Jurkat, Clone E6-1 (cell line): ENCODE measurements around the gene CST9.
"Not testable (repeated sequence)": the region's sequence is repeated elsewhere in the genome, so short reads cannot be mapped to it uniquely, and the experiment has no call there.

Experiments
- DNase-seq: peaks from one replicate; pipeline ENCODE4 v3.0.0-alpha.2; 2011; ENCODE audit warnings: low read depth, low spot score
- H3K4me3 ChIP-seq: 2 replicates; pipeline ENCODE4 v1.5.1; 2011; ENCODE audit warnings: mild to moderate bottlenecking, low read length, control low read depth, moderate library complexity

The CST9 gene

GRCh38 chr20:23627501-23627900, 21.8 kb upstream of the CST9 start:
- no peak for DNase-seq
- no peak overlapping the region for H3K4me3 ChIP-seq

DNA sequence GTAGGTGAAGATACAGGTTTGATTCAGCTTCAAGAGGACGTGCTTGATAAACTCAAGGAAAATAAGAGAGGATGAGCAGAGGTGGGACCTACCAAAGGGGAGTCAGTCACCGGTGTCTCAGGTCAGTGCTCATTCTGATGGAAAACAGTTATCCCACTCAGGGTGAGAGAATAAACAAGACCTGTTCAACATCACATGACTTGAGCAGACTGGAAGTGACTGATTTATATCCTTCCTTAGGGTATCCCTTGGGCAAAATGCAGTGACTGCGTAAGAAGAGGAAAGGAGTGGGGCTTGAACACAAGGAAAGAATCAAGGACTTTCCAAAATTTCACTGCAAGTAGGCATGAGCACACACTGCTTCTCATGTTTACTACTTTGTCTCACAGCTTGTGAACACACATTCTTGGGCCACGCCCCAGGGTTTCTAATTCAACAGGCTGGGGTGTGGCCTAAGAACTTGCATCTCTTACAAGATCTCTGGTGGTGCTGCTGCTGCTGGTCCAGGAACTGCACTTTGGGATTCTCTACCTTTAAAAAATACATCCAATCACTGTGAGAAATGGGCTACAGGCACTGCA, 20.4 kb upstream of the CST9 start:
- DNase-seq, result no peak
- no peak overlapping the region for H3K4me3 ChIP-seq

DNA sequence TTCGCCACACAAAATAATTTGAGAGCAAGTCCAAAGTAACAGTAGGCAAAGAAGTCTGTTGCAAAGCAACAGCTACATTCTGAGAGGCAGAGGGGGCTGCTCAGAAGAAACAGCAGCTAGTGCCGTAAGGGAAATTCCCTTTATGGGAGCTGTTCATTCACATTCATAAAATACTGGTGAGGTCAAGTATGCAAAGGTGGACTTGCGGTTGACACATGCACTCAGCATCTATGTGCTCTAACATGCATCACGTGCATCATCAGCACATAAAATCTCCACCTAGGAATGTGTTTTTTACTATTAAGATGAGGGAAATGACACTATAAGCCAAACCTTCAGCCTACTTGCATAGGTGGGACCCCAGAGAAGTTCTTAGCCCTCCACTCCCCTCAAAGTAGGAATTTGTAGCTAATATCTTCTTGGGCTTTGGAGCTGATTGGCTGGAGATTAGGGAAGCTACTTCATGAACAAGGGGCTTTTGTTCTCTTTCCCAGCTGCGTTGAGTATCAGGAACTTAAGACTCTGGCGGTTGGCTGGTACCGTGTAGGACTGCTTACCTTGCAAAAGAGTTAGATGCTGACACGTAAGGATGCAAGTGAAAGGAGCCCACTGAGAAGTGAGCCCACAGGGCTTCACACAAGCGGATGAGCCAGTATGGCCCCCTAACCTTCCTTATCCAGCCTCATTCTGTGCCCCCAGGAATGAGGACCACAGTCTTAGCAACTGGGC, 19.7 kb upstream of the CST9 start:
- DNase-seq, result no peak
- no peak overlapping the region for H3K4me3 ChIP-seq

- no peak for DNase-seq
- H3K4me3 ChIP-seq, result no peak overlapping the region
Observed at GRCh38 chr20:23624324-23624691, 18.6 kb upstream of the CST9 start.

- no peak for DNase-seq
- no peak overlapping the region for H3K4me3 ChIP-seq
Observed at GRCh38 chr20:23623666-23624323, 18.1 kb upstream of the CST9 start.

- no peak overlapping the region for H3K4me3 ChIP-seq
- DNase-seq, result no peak
Observed at GRCh38 chr20:23622839-23623343, 17.2 kb upstream of the CST9 start.

- not testable (repeated sequence) for DNase-seq, H3K4me3 ChIP-seq
Observed at GRCh38 chr20:23622401-23622800, 16.7 kb upstream of the CST9 start.

DNA sequence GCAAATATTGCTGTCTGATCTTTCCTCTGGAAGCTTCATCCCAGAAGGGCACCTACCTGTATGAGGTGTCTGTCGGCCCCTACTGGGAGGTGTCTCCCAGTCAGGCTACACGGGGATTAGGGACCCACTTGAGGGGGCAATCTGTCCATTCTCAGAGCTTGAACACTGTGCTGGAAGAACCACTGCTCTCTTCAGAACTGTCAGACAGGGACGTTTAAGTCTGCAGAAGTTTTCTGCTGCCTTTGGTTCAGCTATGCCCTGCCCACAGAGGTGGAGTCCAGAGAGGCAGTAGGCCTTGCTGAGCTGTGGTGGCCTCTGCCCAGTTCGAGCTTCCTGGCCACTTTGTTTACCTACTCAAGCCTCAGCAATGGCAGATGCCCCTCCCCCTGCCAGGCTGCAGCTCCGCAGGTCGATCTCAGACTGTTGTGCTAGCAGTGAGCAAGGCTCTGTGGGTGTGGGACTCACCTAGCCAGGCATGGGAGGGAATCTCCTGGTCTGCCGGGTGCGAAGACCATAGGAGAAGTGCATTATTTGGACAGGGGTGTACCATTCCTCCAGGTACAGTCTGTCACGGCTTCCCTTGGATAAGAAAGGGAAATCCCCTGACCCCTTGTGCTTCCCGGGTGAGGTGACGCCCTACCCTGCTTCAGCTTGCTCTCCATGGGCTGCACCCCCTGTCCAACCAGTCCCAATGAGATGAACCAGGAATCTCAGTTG, 15.1 kb upstream of the CST9 start:
- H3K4me3 ChIP-seq, DNase-seq: not testable (repeated sequence)

DNA sequence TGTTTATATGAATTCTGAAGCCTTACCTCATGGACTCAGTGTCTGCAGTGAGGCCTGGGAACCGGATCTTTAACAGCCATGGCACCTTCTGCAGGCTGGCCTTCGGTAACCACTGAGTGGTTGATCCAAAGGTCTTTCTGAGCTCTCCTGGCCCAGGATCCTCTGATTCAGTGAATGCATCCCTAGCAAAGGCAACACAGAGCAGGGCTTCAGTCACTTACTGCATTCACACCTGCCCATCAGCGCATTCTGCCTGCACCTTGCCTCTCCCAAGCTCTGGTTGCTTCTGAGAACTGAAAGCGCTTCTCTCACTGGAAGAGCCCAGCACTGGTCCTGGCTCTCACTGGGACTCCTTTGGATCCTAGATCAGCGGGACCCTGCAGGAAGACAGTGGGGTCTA, 8.4 kb upstream of the CST9 start:
- DNase-seq, result no peak
- no peak overlapping the region for H3K4me3 ChIP-seq

GRCh38 chr20:23613676-23614075, 8.0 kb upstream of the CST9 start:
- no peak for DNase-seq
- no peak overlapping the region for H3K4me3 ChIP-seq

- no peak for DNase-seq
- H3K4me3 ChIP-seq, result no peak overlapping the region
Observed at GRCh38 chr20:23612396-23612795, 6.7 kb upstream of the CST9 start.

GRCh38 chr20:23609486-23610109, 3.9 kb upstream of the CST9 start:
- no peak overlapping the region for H3K4me3 ChIP-seq
- DNase-seq, result no peak

DNA sequence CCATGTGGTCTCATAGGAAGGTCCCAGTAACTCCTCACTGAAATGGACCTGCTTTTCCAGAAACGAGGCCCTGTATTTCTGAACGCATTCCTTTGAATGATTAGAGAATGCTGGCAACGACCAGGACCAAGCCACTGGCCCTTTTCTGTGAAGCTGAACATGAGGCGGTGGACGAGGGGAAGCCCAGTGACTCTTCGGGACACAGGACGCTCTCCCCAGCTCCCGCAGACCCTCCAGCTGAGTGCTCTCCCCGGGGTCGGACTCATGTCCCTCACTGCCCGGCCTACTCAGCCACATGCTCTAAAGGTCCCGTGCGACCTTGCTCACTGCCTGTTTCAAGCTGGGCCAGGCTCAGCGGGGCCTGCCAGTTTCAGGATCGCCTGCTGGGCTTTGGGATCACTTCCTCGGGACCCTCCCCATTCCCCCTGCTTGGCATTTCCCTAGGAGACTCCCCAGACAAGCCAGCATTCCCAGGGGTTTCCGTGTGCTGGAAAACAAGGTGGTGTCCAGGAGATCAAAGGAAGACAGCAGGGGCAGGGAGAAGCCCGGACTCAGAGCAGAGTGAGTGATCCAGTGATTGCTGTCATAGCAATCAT, 2.6 kb upstream of the CST9 start:
- DNase-seq, result no peak
- H3K4me3 ChIP-seq, result no peak overlapping the region

DNA sequence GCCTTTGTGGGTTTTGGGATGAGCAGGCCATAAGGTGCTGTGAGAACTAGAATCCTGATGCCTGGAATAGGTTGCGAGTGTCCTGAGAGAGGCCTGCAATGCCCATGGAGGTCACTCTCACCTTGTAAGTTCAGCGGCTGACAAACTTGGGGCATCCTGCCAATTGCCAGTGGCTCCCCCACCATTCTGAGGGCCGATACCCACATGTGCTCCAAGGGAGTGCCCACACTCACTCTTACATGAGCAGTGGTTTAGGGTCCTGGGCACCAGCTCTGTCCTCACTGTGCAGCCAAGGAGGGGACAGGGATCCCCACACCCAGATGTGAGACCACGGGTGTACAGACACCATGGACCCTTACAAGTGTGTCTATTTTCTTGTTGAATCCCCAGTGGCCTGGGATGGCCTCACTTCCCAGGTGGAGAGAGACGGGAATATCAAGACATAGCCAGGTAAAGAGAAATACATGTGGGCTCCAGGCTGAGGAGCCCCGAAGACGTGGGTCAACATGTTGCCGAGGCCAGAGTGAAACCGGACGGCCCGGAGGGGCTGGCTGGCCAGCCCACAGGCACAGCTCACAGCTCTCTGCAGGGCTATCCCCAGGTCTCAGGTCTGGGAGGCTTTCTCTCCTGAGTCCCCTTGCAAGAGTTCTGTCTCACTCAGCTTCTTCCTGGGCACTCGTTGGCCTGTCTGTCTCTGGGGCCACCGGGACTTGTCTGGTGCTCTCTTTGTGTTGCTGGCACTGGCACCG, 2.0 kb upstream of the CST9 start:
- H3K4me3 ChIP-seq, result no peak overlapping the region
- no peak for DNase-seq

GRCh38 chr20:23606652-23607049, 934 bp upstream of the CST9 start:
- peak; percentile 53 for DNase-seq
- no peak overlapping the region for H3K4me3 ChIP-seq

- H3K4me3 ChIP-seq, result no peak overlapping the region
- DNase-seq, result no peak
Observed at GRCh38 chr20:23604306-23604705, 1.4 kb downstream of the CST9 start.

DNA sequence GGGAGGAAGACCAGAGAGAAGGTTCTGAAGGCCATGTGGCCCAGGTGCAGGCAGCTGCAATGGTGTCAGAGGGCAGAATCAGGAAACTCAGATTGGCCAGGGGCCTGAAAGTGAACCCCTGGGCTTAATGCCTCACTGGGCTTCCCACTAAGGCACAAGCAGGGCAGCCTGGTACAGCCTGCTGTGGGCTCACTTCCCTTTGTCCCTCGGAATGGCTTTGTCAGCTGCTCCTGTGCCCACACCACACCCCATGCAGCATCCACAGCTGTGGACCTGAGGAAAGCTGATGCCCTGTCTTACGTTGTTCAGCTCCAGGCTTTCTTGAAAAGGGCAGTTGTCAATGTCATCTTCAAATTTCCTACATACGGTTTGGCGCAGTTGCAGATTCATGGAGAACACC, 2.4 kb downstream of the CST9 start:
- no peak for DNase-seq
- no peak overlapping the region for H3K4me3 ChIP-seq

DNA sequence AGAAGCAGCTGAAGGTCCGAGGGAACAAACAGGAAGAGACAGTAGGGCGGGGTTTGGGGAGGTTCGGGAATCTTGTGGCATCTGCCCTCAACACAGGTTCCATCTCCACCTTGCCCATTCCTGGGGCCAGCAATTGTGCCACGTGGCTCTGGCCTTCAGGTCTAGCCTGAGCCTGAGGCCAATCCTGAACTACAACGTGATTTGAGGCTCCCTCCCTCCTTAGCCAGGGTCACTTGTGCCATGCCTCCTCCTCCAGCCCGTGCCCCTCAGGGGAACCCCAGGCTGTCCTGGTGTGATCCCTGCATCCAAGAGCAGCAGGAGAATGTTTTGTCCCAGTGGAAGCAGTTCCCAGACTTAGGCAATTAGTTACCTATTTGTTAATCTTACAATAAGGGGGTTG, 3.0 kb downstream of the CST9 start:
- DNase-seq, result no peak
- H3K4me3 ChIP-seq, result no peak overlapping the region
